Activated T-cell treated with anti-CD3 and anti-CD28 coated beads, Interleukin-2, amount 50 U/mL, for 48 hours (primary cell): Measurements from ENCODE around the gene KCNJ1.

Source experiments
- DNase-seq, 2 experiments: peaks; one replicate each; pipeline ENCODE4 v3.0.0-alpha.2; 2020

KCNJ1 gene

DNA sequence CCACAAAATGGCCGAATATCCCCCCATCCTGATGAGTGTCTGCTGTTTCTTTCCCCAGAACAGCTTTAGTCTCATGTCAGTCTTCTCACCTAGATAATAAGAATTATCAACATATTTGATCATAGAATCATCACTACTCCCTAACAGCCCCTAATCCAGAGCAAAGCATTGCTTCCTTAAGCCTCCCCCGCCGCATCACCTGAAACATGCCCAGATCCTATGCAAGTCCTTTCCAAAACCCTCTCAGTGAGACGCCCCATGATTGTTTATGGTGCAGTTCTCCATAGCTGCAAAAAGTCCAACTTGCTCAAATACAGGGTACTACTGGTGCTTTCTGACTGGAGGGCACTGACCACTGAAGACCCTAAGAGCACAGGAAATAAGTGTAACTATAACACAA is 20.1 kb downstream of the KCNJ1 start:
- DNase-seq = no peak

DNA sequence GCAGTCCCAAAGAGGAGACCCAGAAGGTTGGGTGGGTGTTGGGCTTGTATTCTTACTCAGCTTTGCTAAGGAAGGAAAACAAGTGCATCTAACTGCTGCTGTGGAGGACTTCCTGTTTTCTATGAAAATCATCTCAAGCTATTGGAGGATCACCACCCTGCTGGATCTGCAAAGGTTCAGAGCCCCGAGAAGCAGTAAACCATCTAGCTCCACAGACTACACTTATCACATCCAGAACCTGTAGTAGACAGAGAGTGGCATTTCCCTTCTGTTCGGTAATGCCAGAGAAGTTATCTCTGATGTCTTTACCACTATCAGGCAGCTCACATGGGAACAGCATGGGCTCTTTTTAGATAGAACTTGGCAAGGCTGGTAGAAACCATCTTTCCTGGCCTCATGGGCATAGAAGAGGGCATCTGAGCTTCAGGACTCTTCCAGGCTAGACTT is 21.7 kb downstream of the KCNJ1 start:
- DNase-seq = peak in 1 of 2 experiments; percentile 15

DNA sequence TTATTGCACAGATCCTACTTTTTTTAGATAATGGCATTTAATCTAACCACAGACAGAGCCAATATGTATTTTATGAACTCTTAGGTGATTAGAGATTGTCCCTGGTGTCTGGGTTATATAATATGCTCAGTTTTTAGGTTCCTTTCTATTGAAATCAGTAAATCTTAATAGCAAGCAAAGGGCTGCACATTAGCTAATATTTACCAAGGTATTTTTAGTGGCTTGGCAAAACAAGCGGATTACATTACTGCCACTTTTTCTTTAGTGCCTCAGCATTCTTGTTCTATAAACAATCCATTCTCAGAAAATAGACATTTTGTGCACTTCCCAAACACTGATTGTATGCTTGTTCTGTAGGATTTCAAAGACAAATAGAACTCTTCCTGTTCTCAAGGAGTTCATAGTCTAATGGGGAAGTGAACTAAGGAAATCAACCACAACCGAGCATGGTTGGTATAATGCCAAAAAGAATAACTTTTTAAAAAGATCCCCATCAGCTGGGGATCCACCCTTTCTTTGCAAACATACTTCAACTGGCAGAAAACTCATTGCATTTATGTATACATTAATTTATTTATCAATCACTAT is 23.8 kb downstream of the KCNJ1 start:
- no peak for DNase-seq

DNA sequence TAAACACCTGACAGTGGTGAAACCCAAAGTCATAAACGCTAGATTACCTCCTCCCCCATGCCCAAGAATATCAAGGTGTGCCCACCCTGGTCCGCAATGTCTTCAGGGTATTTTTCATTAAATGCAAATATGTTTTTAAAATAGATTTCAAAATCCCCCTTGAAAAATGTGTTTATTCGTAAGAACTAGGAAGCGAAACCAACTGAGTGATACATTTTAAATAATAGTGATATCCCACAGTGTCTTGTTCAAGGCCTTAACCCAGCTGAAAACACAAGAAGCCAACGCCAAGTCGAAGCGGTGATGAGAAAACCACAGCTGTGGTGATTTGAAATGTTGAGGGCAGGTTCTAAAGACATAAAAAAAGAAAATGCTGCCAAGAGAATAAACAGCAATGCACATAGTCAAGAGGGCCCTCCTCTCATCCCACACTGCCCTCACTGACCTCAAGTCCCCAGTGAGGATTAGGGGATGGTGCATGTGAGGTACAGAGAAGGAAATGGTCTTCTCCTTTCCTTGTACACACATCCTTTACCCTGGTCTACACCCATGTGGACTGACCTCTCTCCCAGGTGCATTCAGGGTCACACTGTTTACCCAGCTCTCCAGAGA is 25.5 kb downstream of the KCNJ1 start:
- DNase-seq = no peak

DNA sequence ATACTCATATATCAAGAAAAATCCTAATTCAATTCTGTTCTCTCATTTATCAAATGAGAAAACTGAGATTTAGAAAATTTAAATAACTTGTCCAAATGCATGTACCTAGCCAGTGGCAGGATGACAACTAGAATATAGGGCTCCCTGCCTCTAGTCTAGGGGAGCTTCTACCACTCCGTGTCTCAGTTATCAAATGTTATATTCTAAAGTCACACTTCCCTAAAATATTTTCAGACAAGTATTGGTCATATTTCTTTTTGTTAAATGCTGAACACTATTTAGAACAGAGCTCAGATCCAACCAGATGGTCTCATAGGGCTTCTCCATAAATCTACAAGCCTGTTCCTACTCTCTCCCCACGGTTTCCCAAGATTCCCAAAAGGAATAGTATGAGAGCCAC is 26.3 kb downstream of the KCNJ1 start:
- no peak for DNase-seq

DNA sequence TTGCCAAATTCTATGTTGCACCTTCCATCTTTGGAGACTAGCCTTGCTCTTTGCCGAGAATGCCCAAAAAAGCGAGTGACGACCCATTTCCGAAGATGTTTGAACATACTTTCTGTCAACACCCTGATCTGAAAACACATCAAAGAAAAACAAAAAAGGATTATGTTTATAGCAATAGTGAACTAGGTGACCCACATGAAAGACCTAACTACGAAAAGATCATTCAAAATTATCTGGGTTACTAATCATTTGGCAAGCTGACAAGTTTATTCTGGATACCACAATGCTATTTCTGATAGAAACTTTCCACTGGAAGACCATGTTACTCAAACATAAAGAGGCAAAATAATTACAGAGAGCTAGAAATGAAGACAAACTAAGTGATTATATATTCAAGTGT is 27.0 kb downstream of the KCNJ1 start:
- peak in 1 of 2 experiments; percentile 9 for DNase-seq

DNA sequence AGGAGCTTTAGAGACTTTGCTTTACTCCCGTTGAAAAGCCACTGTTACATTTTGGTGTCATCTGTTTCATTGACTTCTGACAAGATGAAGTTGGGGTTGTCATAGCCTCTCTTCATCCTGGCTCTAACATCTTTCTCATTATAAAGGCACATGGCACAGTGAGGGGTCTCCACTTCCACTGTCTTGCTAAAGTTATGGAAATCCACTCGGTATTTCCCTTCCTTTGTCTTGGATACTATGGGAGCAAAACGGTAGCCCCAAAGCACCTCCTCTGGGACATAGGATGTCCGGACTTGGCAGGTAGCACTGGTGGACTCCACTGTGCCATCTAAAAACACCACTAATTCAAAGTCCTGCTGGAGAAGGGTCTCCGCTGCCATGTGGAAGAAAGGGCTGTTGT is 28.0 kb downstream of the KCNJ1 start:
- peak in 1 of 2 experiments; percentile 1 for DNase-seq

DNA sequence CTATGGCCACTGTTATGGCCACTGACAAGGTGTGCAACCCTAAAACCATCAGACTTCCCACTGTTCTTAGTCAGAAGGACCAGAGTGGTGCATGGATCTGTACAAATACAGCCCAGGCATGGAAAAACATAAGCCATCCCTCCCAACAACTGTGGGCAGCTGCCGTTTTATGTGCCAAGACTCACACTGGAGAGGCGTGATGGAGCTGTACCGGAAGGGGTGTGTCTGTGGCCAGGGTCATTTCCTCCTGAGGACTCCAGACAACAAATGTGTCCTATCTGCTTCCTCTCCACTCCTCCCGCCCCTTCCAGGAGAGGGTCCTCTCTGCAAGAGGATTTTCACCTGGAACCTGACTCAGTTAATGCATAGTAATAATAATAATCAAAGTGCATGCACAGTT is 29.5 kb downstream of the KCNJ1 start:
- no peak for DNase-seq

DNA sequence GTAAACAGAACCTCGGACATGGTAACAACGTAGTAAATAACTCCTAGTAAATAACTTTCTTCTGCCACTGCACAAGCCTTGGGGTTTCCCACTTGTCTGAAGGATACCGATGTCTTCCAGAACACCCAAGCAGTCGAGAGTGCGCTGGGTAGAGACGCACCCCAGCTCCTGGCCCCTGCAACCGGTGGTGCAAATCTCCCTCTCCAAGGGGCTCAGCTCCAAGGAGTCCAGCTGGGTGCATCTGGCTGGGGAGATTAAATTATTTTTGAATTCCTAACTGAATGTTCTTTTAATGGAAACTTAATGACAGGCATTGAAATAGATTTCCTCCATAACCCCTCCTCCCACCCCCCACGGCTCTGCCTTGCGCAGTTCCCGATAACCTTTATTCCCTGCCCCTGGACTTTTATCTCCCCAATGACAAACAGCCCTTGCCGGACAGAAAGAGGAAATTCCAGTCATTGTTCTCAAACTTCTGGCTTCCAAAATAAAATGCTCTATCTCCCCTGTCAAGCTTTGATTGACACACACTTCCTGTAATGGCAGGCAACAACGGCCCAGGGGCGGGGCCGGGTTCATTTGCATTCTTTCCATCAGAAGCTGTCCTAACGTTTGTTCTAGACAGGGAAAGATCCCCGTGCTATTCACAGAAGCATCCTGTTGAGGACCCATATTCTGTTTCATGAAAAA is 31.2 kb downstream of the KCNJ1 start:
- DNase-seq = no peak

DNA sequence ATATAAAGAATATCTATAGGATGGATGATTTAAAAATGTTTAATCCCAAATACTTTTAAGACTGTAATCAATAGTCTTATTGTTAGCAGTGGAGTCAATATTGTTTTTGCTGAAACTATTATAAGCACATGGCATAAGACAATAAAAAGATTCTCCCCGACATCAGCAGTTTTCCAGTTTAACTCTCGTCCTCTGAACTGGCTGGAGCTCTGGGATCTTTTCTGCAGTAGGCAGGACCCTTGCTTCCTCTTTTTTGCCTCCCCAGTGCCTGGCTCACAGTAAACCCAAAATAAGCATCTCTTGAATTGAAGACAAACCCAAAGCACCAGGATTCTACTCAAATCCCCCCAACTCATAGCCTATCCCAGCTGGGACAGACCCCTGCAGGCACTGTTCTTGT is 32.9 kb downstream of the KCNJ1 start:
- no peak for DNase-seq

DNA sequence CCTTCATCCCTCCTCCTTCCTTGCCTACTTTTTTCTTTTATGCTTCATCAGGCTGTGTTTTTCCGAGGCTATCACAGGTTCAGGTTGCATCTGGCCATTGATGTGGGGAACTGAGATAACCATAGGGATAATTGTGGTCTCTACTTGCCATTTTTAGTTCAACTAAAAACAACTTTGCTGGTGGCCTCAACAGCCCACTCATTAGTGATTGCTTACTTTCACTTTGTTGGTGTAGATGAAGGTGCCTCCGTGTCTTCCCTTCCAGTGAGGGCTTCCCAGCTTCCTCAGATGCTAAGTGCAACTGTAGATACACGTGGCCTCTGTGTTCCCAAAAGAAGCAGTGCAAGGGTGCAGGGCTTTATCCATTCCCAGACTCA is 35.0 kb downstream of the KCNJ1 start:
- no peak for DNase-seq

DNA sequence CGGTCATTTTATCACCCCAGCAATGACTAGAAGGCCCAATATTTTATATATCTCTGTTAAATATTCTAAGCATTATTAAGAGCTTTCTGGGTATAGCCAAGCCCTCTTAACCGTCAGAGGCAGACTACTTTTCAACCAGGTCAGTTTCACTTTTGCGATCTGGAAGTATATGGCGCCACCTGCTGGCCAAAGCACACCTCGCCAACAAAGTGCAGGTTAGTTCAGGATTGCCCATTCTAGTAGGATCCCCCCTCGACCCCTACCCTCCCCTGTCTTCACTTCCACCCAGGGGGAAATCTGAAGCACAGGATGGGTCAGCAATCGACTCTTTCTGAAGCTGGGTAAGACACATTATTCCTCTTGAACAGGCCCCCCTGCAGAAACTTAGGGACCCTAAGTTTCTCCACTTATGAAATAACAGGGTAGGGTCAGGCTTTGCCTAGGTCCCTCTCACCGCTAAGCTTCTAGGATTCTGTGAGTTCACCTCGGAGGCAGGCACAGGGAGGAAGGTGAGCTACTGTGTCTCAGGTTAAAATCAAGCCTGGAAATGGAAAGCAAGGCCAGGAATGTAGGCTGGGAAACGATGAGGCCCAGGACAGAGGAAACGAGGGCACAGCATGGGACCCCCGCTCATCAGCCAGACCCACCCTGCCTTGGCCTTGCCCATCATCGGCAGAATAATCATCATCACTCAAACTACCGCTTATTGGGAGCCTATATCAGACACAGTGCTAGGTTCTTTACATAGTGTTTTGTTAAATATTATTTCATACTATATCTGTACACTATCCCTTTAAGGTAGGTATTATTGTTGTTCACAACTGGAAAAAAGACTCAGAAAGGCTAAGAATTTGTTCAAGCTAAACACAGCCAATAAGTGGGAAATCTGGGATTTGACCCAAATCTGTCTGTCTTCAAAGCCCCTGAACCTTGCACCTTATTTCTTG is 35.6 kb downstream of the KCNJ1 start:
- DNase-seq = peak; percentile 93 to 95

DNA sequence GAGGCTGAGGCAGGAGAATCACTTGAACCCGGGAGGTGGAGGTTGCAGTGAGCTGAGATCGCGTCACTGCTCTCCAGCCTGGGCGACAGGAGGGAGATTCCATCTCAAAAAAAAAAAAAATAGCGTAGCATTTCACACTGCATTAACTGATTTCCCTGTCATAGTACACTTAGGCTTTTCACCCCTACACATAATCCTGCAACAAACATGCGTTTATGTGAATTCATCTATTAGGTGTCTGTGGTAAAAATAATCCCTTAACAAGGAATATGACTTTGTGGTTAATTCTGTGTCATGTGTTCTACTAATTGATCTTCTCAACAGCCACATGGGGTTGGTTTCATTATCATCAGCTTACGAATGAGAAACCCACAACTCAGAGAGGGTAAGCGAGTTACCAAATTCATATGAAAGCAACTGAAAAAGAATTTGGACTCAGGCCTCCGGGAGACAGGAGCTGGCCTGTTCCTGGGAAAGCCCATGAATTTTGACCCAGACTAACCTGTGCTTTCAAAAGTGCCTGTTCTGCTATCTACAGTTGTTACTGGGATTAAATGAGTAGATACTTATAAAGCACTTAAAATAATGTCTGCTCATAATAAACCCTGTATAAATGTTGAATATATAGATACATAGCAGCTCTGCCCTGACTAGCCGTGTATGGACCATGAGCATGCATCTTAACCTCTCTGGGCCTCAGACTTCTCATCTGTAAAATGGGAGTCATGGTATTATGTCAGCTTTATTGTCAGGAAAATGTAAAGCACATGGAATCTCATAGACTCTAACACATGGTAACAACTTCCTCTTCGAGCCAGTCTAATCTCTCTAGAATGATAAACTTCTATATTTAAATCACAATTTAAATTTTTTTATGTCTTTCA is 36.6 kb downstream of the KCNJ1 start:
- peak in 1 of 2 experiments; percentile 38 for DNase-seq

DNA sequence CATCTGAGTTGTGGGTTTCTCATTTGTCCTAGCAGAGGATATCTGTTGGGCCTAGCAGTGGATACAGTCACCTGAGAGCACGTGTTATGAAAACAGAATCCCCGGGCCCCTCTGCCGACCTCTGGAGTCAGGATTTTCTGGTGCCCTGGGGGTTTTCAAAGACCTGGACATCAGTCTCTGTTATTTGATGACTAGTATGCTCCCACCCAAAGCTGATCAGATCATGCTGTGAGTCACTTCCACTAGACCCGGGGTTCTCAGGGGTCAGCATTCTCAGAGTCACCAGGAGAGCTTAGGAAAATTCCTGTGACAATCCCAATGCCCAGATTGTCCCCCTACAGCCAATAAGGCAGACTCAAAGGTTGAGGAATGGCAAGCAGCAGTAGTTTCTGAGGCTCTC is 38.7 kb downstream of the KCNJ1 start:
- DNase-seq = no peak

DNA sequence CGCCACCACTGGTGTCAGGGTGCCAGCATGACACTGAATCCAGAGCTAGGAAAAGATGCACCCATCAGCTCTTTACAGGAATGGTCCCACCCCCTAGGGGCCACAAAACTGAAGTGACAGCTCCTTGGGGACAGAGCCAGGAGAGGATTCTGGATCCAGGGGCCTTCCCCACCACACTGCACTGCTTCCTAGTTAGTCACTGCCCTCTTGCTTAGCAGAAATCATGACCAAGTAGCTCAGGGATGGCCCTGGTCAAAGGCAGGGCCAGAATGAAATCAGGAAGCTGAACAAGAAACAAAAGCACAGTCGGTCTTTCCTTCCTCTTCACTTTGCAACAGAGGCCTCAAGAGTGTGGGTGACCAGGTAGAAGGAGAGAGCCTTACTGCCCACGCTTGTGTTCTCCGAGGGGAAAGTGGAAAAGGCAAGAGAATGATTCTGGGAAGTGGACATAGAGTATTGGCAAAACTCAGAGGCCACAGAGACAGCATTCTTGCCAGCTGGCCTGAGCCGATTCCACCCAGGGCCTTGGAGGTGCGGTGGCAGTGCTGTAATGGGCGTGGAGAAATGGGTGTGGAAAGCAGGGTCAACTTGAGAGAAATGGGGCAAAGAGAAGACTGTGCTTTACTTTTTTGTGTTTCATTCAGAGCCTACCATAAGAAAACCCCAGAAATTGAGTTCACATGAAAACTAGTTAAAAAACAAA is 39.8 kb downstream of the KCNJ1 start:
- no peak for DNase-seq

DNA sequence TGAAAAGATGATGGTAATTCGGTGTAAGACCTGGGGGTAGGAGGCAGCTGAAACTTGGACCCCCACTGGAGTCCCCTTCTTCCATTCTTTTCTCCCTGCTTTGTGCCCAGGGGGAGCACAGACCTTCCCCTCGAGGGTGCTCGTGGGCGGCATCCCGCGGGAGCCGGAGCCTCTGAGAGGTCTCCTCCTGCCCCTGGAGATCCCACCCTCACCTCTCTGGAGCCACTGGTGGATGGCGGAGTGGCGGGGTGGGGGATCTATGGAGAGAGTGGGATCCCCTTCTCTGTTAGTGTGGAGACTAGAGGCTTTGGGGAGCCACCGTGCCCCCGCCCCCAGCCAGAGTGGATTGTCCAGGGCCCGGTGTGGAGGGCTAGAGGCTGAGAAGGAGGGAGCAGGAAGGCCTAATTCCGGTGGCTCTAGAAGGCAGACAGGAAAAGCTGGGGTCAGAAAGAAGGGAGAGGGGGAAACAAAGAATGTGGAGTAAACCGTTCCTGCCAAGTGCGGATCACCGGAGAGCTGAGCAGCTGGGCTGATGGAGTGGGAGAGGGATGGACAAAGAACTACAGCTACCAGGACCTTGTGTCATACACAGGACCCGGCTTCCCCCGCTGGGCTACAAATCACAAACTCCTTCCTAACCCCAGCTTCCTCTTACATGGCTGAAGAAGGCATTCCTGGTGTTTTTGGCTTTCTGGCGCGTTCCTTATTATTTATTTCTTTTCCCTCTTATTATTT is 41.9 kb downstream of the KCNJ1 start:
- no peak for DNase-seq

DNA sequence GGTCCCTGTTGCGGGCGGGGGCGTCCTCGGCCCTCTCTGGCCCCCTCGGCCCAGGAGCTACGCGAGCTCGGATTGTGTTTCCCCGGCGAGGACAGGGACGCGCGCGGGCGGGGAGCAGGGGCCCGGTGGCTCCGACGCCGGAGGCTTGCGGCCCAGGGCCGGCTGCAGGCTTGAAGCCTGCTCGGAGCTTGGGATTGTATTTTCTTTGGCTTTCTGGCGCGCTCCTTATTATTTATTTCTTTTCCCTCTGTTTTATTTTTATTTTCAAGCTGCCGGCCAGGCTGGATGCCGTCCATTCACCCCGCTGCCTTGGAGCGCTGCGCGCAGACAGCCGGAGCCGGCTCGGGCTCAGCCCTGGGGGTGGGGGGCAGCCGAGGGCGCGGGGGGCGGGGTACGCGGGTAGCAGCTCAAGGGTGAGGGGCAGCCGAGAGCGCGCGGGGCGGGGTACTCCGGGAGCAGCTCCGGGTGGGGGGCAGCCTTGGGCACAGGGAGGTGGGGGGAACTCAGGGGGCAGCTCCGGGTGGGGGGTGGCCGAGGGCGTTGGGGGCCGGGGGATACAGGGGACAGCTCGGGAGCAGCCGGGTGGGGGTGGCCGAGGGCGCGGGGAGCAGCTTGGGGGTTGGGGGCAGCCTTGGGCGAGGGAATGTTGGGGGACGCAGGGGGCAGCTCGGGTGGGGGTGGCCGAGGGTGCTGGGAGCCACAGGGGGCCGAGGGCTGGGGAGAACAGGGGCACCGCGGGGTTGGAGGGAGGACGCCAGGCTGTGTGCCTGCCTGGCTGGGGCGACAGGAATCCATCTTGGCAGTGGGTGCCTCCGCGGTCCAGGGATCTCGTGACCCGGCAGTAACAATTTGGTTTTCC is 42.7 kb downstream of the KCNJ1 start:
- no peak for DNase-seq

DNA sequence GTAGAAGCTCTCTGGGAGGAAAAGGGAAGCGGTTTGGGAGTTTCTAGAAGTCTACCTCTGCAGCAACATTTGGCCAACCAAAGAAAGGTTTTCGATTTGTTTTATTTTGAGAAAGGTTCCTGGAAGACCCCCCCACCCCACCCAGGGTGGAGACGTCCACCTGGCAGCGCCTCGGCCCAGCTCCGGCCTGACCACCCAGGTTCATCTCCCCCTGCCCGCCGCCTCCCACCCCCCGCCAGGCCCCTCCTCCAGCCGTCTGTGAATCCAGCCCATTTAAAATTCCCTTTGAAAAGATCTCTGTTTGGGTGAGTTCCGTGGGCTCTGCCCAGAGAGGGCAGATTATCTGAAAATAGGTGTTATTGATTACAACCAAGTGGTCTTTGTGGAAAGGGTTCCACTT is 43.3 kb downstream of the KCNJ1 start:
- DNase-seq = no peak

DNA sequence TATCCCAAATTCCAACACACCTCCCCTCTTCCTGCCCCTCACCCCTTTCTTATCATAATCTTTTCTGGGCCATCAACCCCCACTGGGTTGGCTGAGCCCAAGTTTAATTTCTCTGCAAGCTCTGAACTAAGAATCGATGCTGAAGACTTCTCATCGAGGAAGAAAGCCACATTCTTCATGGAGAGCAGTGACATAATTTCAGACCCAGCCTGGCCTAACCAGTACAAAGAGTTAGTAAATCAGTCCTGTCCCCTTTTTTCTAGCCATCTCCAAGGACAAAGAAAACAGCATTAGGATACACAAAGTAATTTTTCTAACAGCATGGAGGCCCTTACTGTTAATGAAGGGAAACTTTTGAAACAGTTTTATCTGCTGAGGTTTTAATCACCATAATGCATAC is 45.0 kb downstream of the KCNJ1 start:
- DNase-seq = no peak

DNA sequence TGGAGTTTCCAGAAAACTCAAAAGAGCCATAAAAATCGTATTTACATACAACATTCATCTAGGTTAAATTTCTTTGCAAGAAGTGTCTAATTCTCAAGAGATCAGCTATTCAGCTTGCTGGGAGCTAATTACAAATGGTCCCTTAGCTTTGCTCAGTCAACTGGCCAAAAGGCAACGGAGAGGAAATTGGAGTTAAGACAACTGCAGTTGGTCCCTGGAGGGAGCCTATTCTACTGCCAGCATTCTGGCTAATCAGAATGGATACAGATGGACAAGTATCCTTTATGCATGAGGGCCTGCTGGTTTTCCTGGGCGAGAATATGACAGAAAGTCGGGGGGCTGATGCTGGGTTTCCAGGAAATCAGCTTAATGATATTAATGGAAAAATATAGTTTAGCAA is 45.5 kb downstream of the KCNJ1 start:
- no peak for DNase-seq
